COR-L47 (cell line): ENCODE results near the gene COL17A1.

Source experiments
- DNase-seq: peaks from one replicate; lab custom pipeline; 2025; lab: John Stamatoyannopoulos, UW

COL17A1 gene

GRCh38 chr10:104032144-104032775 lies 53.4 kb downstream of the COL17A1 start:
- no peak for DNase-seq

GRCh38 chr10:104031631-104032030 lies 54.0 kb downstream of the COL17A1 start:
- no peak for DNase-seq

- DNase-seq, result no peak
Observed at GRCh38 chr10:104029521-104029860, 56.2 kb downstream of the COL17A1 start.

- no peak for DNase-seq
Observed at GRCh38 chr10:104028823-104029520, 56.7 kb downstream of the COL17A1 start.

- no peak for DNase-seq
Observed at GRCh38 chr10:104028146-104028545, 57.5 kb downstream of the COL17A1 start.

GRCh38 chr10:104026762-104027161 lies 58.9 kb downstream of the COL17A1 start:
- no peak for DNase-seq

GRCh38 chr10:104025524-104025923 lies 60.2 kb downstream of the COL17A1 start:
- no peak for DNase-seq

GRCh38 chr10:104022026-104022425 lies 63.7 kb downstream of the COL17A1 start:
- no peak for DNase-seq

- DNase-seq, result no peak
Observed at GRCh38 chr10:104021246-104021645, 64.4 kb downstream of the COL17A1 start.

- no peak for DNase-seq
Observed at GRCh38 chr10:104020020-104020419, 65.7 kb downstream of the COL17A1 start.

GRCh38 chr10:104018471-104018870 lies 67.2 kb downstream of the COL17A1 start:
- no peak for DNase-seq

- DNase-seq, result no peak
Observed at GRCh38 chr10:104016661-104017060, 69.0 kb downstream of the COL17A1 start.

GRCh38 chr10:104014176-104014575 lies 71.5 kb downstream of the COL17A1 start:
- DNase-seq, result no peak

- no peak for DNase-seq
Observed at GRCh38 chr10:104013489-104013888, 72.2 kb downstream of the COL17A1 start.

GRCh38 chr10:104011904-104012303 lies 73.8 kb downstream of the COL17A1 start:
- DNase-seq, result no peak

GRCh38 chr10:104005172-104005863 lies 80.4 kb downstream of the COL17A1 start:
- no peak for DNase-seq

GRCh38 chr10:104002911-104003310 lies 82.8 kb downstream of the COL17A1 start:
- no peak for DNase-seq

- DNase-seq, result no peak
Observed at GRCh38 chr10:103998805-103999204, 86.9 kb downstream of the COL17A1 start.

GRCh38 chr10:103995134-103995533 lies 90.5 kb downstream of the COL17A1 start:
- DNase-seq, result no peak

- DNase-seq, result no peak
Observed at GRCh38 chr10:103991393-103992128, 94.1 kb downstream of the COL17A1 start.

- DNase-seq, result no peak
Observed at GRCh38 chr10:103990531-103990930, 95.1 kb downstream of the COL17A1 start.

- no peak for DNase-seq
Observed at GRCh38 chr10:103990121-103990520, 95.6 kb downstream of the COL17A1 start.

GRCh38 chr10:103986360-103986759 lies 99.3 kb downstream of the COL17A1 start:
- DNase-seq, result no peak
